Measurements from ENCODE around the gene TUBB2A.
"Not testable (repeated sequence)": the region's sequence is repeated elsewhere in the genome, so short reads cannot be mapped to it uniquely, and the experiment has no call there.

DNA sequence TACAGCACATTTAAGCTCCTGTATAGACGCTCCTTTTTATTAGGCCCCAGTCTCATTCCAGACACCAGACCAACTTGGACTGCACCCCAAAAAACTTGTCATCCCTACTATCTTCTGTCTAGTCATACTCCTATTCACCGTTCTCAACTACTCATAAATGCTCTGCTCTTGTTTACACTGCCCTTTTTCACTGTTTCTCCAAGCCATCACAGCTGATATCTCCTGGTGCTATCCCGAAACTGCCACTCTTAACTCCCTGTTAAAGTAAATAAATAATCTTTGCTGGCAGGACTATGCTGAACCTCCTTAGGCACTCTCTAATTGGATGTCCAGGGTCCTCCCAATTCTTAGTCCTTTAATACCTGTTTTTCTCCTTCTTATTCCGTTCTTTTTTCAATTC, 15.4 kb upstream of the TUBB2A start:
- TF ChIP-seq, protein P1, sequence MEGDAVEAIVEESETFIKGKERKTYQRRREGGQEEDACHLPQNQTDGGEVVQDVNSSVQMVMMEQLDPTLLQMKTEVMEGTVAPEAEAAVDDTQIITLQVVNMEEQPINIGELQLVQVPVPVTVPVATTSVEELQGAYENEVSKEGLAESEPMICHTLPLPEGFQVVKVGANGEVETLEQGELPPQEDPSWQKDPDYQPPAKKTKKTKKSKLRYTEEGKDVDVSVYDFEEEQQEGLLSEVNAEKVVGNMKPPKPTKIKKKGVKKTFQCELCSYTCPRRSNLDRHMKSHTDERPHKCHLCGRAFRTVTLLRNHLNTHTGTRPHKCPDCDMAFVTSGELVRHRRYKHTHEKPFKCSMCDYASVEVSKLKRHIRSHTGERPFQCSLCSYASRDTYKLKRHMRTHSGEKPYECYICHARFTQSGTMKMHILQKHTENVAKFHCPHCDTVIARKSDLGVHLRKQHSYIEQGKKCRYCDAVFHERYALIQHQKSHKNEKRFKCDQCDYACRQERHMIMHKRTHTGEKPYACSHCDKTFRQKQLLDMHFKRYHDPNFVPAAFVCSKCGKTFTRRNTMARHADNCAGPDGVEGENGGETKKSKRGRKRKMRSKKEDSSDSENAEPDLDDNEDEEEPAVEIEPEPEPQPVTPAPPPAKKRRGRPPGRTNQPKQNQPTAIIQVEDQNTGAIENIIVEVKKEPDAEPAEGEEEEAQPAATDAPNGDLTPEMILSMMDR (IDR thresholded peaks at IDR 0.05) = not testable (repeated sequence)
- not testable (repeated sequence) for TF ChIP-seq POLR2AphosphoS5 (IDR thresholded peaks at IDR 0.05); POLR2A (IDR thresholded peaks at IDR 0.05; ENCODE audit: low read depth)
